ENCODE results near the gene SAFB.

SAFB gene

GRCh38 chr19:5666921-5667610 lies 44.2 kb downstream of the SAFB start:
- DNase-seq (ENCODE audit: low spot score), result no peak

GRCh38 chr19:5667751-5668271 lies 44.9 kb downstream of the SAFB start:
- no peak for DNase-seq (ENCODE audit: low spot score)

- no peak for DNase-seq (ENCODE audit: low spot score)
Observed at GRCh38 chr19:5669212-5669611, 46.3 kb downstream of the SAFB start.

GRCh38 chr19:5671600-5671999 lies 48.7 kb downstream of the SAFB start:
- DNase-seq (ENCODE audit: low spot score), result no peak

- no peak for DNase-seq (ENCODE audit: low spot score)
Observed at GRCh38 chr19:5672708-5673459, 50.0 kb downstream of the SAFB start.

- no peak for DNase-seq (ENCODE audit: low spot score)
Observed at GRCh38 chr19:5673752-5674151, 50.9 kb downstream of the SAFB start.

- no peak for DNase-seq (ENCODE audit: low spot score)
Observed at GRCh38 chr19:5674714-5675113, 51.8 kb downstream of the SAFB start.

GRCh38 chr19:5676105-5676771 lies 53.4 kb downstream of the SAFB start:
- DNase-seq (ENCODE audit: low spot score), result no peak

GRCh38 chr19:5676772-5677105 lies 53.9 kb downstream of the SAFB start:
- no peak for DNase-seq (ENCODE audit: low spot score)

GRCh38 chr19:5677136-5677535 lies 54.3 kb downstream of the SAFB start:
- no peak for DNase-seq (ENCODE audit: low spot score)

- DNase-seq (ENCODE audit: low spot score), result no peak
Observed at GRCh38 chr19:5677580-5677979, 54.7 kb downstream of the SAFB start.

- no peak for DNase-seq (ENCODE audit: low spot score)
Observed at GRCh38 chr19:5678071-5678718, 55.3 kb downstream of the SAFB start.

GRCh38 chr19:5679289-5680083 lies 56.6 kb downstream of the SAFB start:
- DNase-seq (ENCODE audit: low spot score), result no peak

GRCh38 chr19:5680084-5680436 lies 57.2 kb downstream of the SAFB start:
- no peak for DNase-seq (ENCODE audit: low spot score)

GRCh38 chr19:5680437-5681368 lies 57.8 kb downstream of the SAFB start, which contains the start of the genes HSD11B1L and MICOS13:
Gene HSD11B1L (plus strand): TSS chr19:5681027. CDS start chr19:5684833, 3,806 bp downstream.
Gene MICOS13 (minus strand): TSS chr19:5680516. CDS start chr19:5680486, 30 bp downstream.
- peak; percentile 99 for DNase-seq (ENCODE audit: low spot score)

- DNase-seq (ENCODE audit: low spot score), result no peak
Observed at GRCh38 chr19:5681391-5682106, 58.7 kb downstream of the SAFB start.

- no peak for DNase-seq (ENCODE audit: low spot score)
Observed at GRCh38 chr19:5682107-5682482, 59.2 kb downstream of the SAFB start.

GRCh38 chr19:5683177-5683886 lies 60.4 kb downstream of the SAFB start:
- no peak for DNase-seq (ENCODE audit: low spot score)
